Spleen (tissue), 11 donors: Measurements from ENCODE around the gene CMTM4. TPM values are rescaled to one million over a fixed set of nuclear protein-coding genes. Genes with fewer than 3 reads are reported as not detected.

Experiments used
- DNase-seq: peaks from one replicate; pipeline ENCODE4 v3.0.0-alpha.2; 2020
- H3K27ac ChIP-seq, 8 donors: fragments of 200-600 bp; sonication (generic) in 7 of 8; 1 replicate in 4 of 8; 2 replicates in 4 of 8; pipeline versions ENCODE4 v1.5.0 to v1.8.0; 2016 to 2021; ENCODE audit warnings: inconsistent platforms in 4 of 8, mild to moderate bottlenecking in 4 of 8, moderate library complexity in 1 of 8
- H3K27me3 ChIP-seq, 7 donors: fragments of 200-600 bp; sonication (generic) in 6 of 7; replicated peaks in 1 of 7; 1 replicate in 4 of 7; 2 replicates in 3 of 7; pipeline versions ENCODE4 v1.5.0 to v1.8.0; 2016 to 2021; ENCODE audit warnings: inconsistent platforms in 3 of 7, mild to moderate bottlenecking in 1 of 7
- H3K36me3 ChIP-seq, 6 donors: fragments of 200-600 bp; sonication (generic) in 5 of 6; 1 replicate in 4 of 6; 2 replicates in 2 of 6; pipeline versions ENCODE4 v1.5.0 to v1.8.0; 2016 to 2021; ENCODE audit warnings: inconsistent platforms in 2 of 6
- H3K4me1 ChIP-seq, 6 donors: fragments of 200-600 bp; sonication (generic) in 5 of 6; 1 replicate in 3 of 6; 2 replicates in 3 of 6; pipeline versions ENCODE4 v1.5.0 to v1.8.0; 2016 to 2021; ENCODE audit warnings: inconsistent platforms in 3 of 6
- H3K4me3 ChIP-seq, 8 donors: fragments of 200-600 bp; sonication (generic) in 7 of 8; 1 replicate in 4 of 8; 2 replicates in 4 of 8; pipeline versions ENCODE4 v1.5.0 to v1.8.0; 2016 to 2021; ENCODE audit warnings: inconsistent platforms in 4 of 8, mild to moderate bottlenecking in 4 of 8, moderate library complexity in 2 of 8
- H3K9me3 ChIP-seq, 8 donors: fragments of 200-600 bp; sonication (generic) in 7 of 8; 1 replicate in 4 of 8; 2 replicates in 4 of 8; pipeline versions ENCODE4 v1.5.0 to v1.8.0; 2016 to 2021; ENCODE audit warnings: inconsistent platforms in 4 of 8
- CTCF ChIP-seq, 11 experiments: fragments of 200-600 bp in 7 of 11; fragments of 450-650 bp in 4 of 11; sonication (generic) in 4 of 11; IDR thresholded peaks in 8 of 11; conservative IDR thresholded peaks in 3 of 11; 1 replicate in 7 of 11; 2 replicates in 4 of 11; pipeline versions ENCODE4 v1.4.0 to v1.8.0; 2016 to 2021; ENCODE audit warnings: antibody characterized with exemption in 11 of 11, inconsistent platforms in 4 of 11, mild to moderate bottlenecking in 1 of 11
- POLR2A ChIP-seq, 3 donors: fragments of 450-650 bp; IDR thresholded peaks; one replicate each; pipeline ENCODE4 v1.5.1; 2017; ENCODE audit warnings: antibody characterized with exemption in 3 of 3, mild to moderate bottlenecking in 1 of 3
- POLR2AphosphoS5 ChIP-seq, 3 donors: sonication (generic); formaldehyde crosslinking; IDR thresholded peaks; one replicate each; pipeline ENCODE4 v1.5.1; 2017; ENCODE audit warnings: antibody characterized with exemption in 3 of 3
- whole genome bisulfite sequencing, 5 donors: extraction: QIAGEN DNeasy Blood & Tissue Kit in 3 of 5; methylation state at CpG; one replicate each; pipeline versions ENCODE4 v1.1.5 to v1.1.7; 2013 to 2018; 5-methylcytosine and 5-hydroxymethylcytosine counted together
- intact Hi-C: fragments of 100-400 bp; cut with DNase I; formaldehyde crosslinking; loops from one replicate; pipeline ENCODE4 v1.15.0; 2023; ENCODE audit warnings: low total_unique reads
- polyA plus RNA-seq, 3 donors: library from polyadenylated mRNA; stranded (reverse); fragments of 200-250 nt; gene quantifications; one replicate each; pipeline ENCODE4 v1.2.1, GENCODE V29; 2013
- total RNA-seq, 7 donors: library from RNA; depleted of rRNA in 3 of 7; stranded (reverse); fragments of >200 nt in 3 of 7; fragmentation: NEBNext Ultra II Directional in 4 of 7; extraction: Animal tissue kit (Norgen Biotek cat#: 25700) in 4 of 7; gene quantifications; one replicate each; pipeline versions ENCODE4 v1.1.0 to v1.2.1, GENCODE V29; 2016 to 2021
- donor health status: healthy with polysubstance abuse.
- donor health status: DM: no; HTN: no; CAD: no; lungs with moderate emphysema.
- donor health status: DM: no; HTN: no; CAD: no.
- donor health status: Bipolar disorder and iron deficiency.
- donor health status: healthy.
- donor health status: DM: no; HTN: no; CAD: no.
- donor health status: DM: yes; HTN: yes; CAD: no.

Gene CMTM4
- total and polyA plus RNA-seq, 10 donors = 0.70 to 10.2 (median 5.7) TPM

GRCh38 chr16:66594739-66595138 lies 101.8 kb downstream of the CMTM4 start:
- DNase-seq = no peak
- no peak for TF ChIP-seq CTCF (IDR thresholded peaks at IDR 0.05 in 8 of 11, conservative IDR thresholded peaks at IDR 0.05 in 3 of 11)
- no peak for TF ChIP-seq POLR2A (IDR thresholded peaks at IDR 0.05)
- no peak for TF ChIP-seq POLR2AphosphoS5 (IDR thresholded peaks at IDR 0.05)
- no peaks in the 10 kb centered on the region for H3K27me3 ChIP-seq
- H3K9me3 ChIP-seq = peaks cover 0 to 5% (median 0%) of the 10 kb centered on the region in 8 donors
- H3K27ac ChIP-seq = no peak overlapping the region
- no peaks in the 10 kb centered on the region for H3K36me3 ChIP-seq
- H3K4me1 ChIP-seq = peaks cover 0 to 25% (median 15%) of the 10 kb centered on the region in 6 donors
- WGBS, 5 donors = 28 to 47% (median 46%) methylated on average over 7 of the region's 7 CpGs
- H3K4me3 ChIP-seq = no peak overlapping the region
- intact Hi-C loops = loop anchor here (10.0 kb wide), 1 partner anchor 120 kb away; no protein-coding TSS in a partner anchor

GRCh38 chr16:66592814-66593213 lies 103.7 kb downstream of the CMTM4 start:
- intact Hi-C loops = loop anchor here (10.0 kb wide), 1 partner anchor 118 kb away; no protein-coding TSS in a partner anchor
- peaks cover 0 to 45% (median 23%) of the 10 kb centered on the region in 6 donors for H3K4me1 ChIP-seq
- H3K4me3 ChIP-seq = no peak overlapping the region
- H3K27ac ChIP-seq = no peak overlapping the region
- no peaks in the 10 kb centered on the region for H3K27me3 ChIP-seq
- WGBS, 5 donors = 94 to 100% (median 98%) methylated on average over 3 of the region's 3 CpGs
- no peak for DNase-seq
- peaks cover 0 to 5% (median 0%) of the 10 kb centered on the region in 8 donors for H3K9me3 ChIP-seq
- no peaks in the 10 kb centered on the region for H3K36me3 ChIP-seq
- no peak for TF ChIP-seq POLR2A (IDR thresholded peaks at IDR 0.05)
- no peak for TF ChIP-seq POLR2AphosphoS5 (IDR thresholded peaks at IDR 0.05)
- TF ChIP-seq CTCF (IDR thresholded peaks at IDR 0.05 in 8 of 11, conservative IDR thresholded peaks at IDR 0.05 in 3 of 11) = no peak

- no peaks in the 10 kb centered on the region for H3K27me3 ChIP-seq
- peaks cover 0 to 50% (median 29%) of the 10 kb centered on the region in 6 donors for H3K4me1 ChIP-seq
- no peak overlapping the region for H3K27ac ChIP-seq
- intact Hi-C loops = loop anchor here (10.0 kb wide), 1 partner anchor 117 kb away; no protein-coding TSS in a partner anchor
- no peak for DNase-seq
- H3K36me3 ChIP-seq = no peaks in the 10 kb centered on the region
- H3K4me3 ChIP-seq = no peak overlapping the region
- no peak for TF ChIP-seq POLR2AphosphoS5 (IDR thresholded peaks at IDR 0.05)
- WGBS, 5 donors = 88 to 96% (median 95%) methylated on average over 3 of the region's 3 CpGs
- peaks cover 0 to 5% (median 0%) of the 10 kb centered on the region in 8 donors for H3K9me3 ChIP-seq
Measured at GRCh38 chr16:66592241-66592640, 104.3 kb downstream of the CMTM4 start.

- Histone ChIP-seq H3K4me1 (peaks cover 0 to 63% (median 38%) of the 10 kb centered on the region in 6 donors), H3K4me3 (no peak overlapping the region), H3K9me3 (peaks cover 0 to 5% (median 0%) of the 10 kb centered on the region in 8 donors), H3K36me3 (no peaks in the 10 kb centered on the region), H3K27me3 (no peaks in the 10 kb centered on the region), H3K27ac (no peak overlapping the region)
- 93 to 97% (median 95%) methylated on average over 4 of the region's 4 CpGs for WGBS, 5 donors
- intact Hi-C loops = loop anchor here (10.0 kb wide), 1 partner anchor 116 kb away; no protein-coding TSS in a partner anchor
- no peak for TF ChIP-seq POLR2A (IDR thresholded peaks at IDR 0.05)
- no peak for TF ChIP-seq POLR2AphosphoS5 (IDR thresholded peaks at IDR 0.05)
- TF ChIP-seq CTCF (IDR thresholded peaks at IDR 0.05 in 8 of 11, conservative IDR thresholded peaks at IDR 0.05 in 3 of 11) = no peak
- DNase-seq = no peak
Measured at GRCh38 chr16:66591018-66591417, 105.5 kb downstream of the CMTM4 start.
